DND-41 (cell line): ENCODE data around the gene A2ML1.
A peak's percentile ranks its signal among the peaks of the same experiment; 100 is the strongest.

Source experiments
- ATAC-seq: fragments of 200-7000 bp; cut with Tn5 transposase; 3 replicates; pipeline ENCODE4 v1.9.1; 2021; ENCODE audit warnings: low read depth; ENCODE audit not compliant: insufficient read depth
- DNase-seq: peaks from one replicate; pipeline ENCODE4 v3.0.0-alpha.2; 2020
- H2AFZ ChIP-seq: 2 replicates; pipeline ENCODE4 v1.6.0; 2012; ENCODE audit warnings: low read depth, low read length
- H3K27ac ChIP-seq: 2 replicates; pipeline ENCODE4 v1.5.1; 2012; ENCODE audit warnings: low read length, inconsistent platforms
- H3K27me3 ChIP-seq: fragments of 200-600 bp; sonication (generic); 2 replicates; pipeline ENCODE4 v1.6.0; 2012; ENCODE audit warnings: low read length, mild to moderate bottlenecking, inconsistent platforms; ENCODE audit not compliant: insufficient read depth, poor library complexity
- H3K36me3 ChIP-seq: 2 replicates; pipeline ENCODE4 v1.5.1; 2012; ENCODE audit warnings: low read length, inconsistent platforms; ENCODE audit not compliant: insufficient read depth
- H3K4me1 ChIP-seq: 2 replicates; pipeline ENCODE4 v1.5.1; 2012; ENCODE audit warnings: mild to moderate bottlenecking, low read length; ENCODE audit not compliant: insufficient read depth
- H3K4me2 ChIP-seq: 2 replicates; pipeline ENCODE4 v1.6.0; 2012; ENCODE audit warnings: mild to moderate bottlenecking, moderate library complexity, low read length, inconsistent platforms; ENCODE audit not compliant: insufficient read depth
- H3K4me3 ChIP-seq, 2 experiments: fragments of 200-600 bp in 1 of 2; shearing (Covaris generic) in 1 of 2; 2 replicates each; pipeline ENCODE4 v1.5.1; 2012 to 2016; ENCODE audit warnings: inconsistent platforms in 2 of 2, low read length in 2 of 2, mild to moderate bottlenecking in 2 of 2, low read depth in 1 of 2, moderate library complexity in 1 of 2
- H3K79me2 ChIP-seq: 2 replicates; pipeline ENCODE4 v1.6.0; 2012; ENCODE audit warnings: low read length, inconsistent platforms; ENCODE audit not compliant: insufficient read depth
- H3K9ac ChIP-seq: 2 replicates; pipeline ENCODE4 v1.6.0; 2012; ENCODE audit warnings: low read depth, mild to moderate bottlenecking, inconsistent platforms, low read length, moderate library complexity
- H3K9me3 ChIP-seq: 2 replicates; pipeline ENCODE4 v1.5.1; 2012; ENCODE audit warnings: low read length, moderate library complexity, mild to moderate bottlenecking, inconsistent platforms; ENCODE audit not compliant: insufficient read depth, severe bottlenecking
- H4K20me1 ChIP-seq: 2 replicates; pipeline ENCODE4 v1.6.0; 2012; ENCODE audit warnings: low read length; ENCODE audit not compliant: insufficient read depth
- CTCF ChIP-seq: IDR thresholded peaks from 2 replicates; pipeline ENCODE4 v1.5.1; 2012; ENCODE audit warnings: borderline replicate concordance, low read length, moderate library complexity, mild to moderate bottlenecking; ENCODE audit not compliant: poor library complexity, severe bottlenecking; ENCODE audit errors: extremely low read depth
- EZH2 ChIP-seq: IDR thresholded peaks from 3 replicates; pipeline ENCODE4 v1.6.1; 2012; ENCODE audit warnings: borderline replicate concordance, low read depth, mild to moderate bottlenecking, moderate library complexity, low read length, inconsistent platforms; ENCODE audit not compliant: severe bottlenecking

A2ML1 gene

DNA sequence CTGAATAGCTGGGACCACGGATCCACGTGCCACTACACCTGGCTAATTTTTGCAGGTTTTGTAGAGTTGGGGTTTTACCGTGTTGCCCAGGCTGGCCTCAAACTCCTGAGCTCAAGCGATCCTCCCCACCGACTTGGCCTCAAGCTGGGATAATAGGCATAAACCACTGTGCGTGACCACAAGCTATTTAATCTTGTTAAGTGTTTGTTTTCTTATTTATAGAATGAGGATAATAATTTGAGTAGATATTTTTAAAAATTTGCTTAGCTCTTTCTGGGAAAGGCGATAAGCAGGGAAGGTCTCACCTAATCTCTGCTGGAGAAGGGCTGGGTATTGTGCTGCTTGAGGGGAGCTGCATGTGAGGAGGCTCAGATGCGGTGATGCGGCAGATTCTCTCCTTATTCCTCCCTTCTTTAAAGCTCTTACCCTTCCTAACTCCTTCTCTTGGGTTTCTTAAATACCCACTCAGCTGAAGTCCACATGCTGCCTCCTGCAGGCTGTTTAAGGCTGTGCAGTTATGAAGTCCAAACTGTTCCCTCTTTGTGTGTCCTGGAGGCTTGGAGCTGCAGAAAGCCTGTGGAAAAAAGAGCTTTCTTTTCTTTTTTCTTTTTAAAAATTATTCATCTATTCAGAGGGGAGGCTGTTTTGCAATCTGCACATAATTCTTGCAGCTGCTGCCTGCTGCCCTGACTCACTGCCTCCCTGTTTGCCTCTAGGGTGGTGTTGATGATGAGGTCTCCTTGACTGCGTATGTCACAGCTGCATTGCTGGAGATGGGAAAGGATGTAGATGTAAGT lies 37.9 kb downstream of the A2ML1 start:
- ATAC-seq (peak; percentile 62; the same call in 2 of the 3 replicates), DNase-seq (peak; percentile 45)
- Histone ChIP-seq H3K79me2 (no peaks in the 10 kb centered on the region), H3K9ac (no peak overlapping the region), H3K9me3 (no peaks in the 10 kb centered on the region), H3K4me2 (no peak overlapping the region), H3K27ac (no peak overlapping the region), H4K20me1 (no peaks in the 10 kb centered on the region), H2AFZ (no peak overlapping the region; the same call in 1 of the 2 replicates), H3K36me3 (no peaks in the 10 kb centered on the region), H3K4me1 (no peaks in the 10 kb centered on the region), H3K4me3 (no peak overlapping the region), H3K27me3 (no peaks in the 10 kb centered on the region)
- TF ChIP-seq EZH2 (no peak), CTCF (peak; percentile 79)

DNA sequence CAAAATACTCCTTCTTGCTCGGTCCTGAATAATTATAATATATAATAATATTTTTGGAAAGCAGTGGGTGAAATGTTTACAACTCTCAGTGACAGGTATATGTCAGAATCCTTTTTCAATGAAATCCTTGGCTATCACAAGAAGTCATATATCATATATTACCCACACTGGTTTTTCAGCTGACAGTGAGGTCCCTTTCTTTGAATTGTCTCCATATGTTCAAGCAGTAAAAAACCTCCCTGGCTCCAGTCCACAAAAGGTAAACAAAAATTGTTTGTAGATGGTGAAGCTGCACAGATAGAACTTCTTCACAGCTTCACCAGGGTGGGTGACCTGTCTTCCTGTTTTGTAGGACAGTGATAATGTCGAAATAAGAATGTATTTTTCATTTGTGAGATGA lies 44.0 kb downstream of the A2ML1 start:
- Histone ChIP-seq H3K9ac (no peak overlapping the region), H2AFZ (no peak overlapping the region), H3K4me2 (no peak overlapping the region), H3K27me3 (peaks cover 5% of the 10 kb centered on the region), H3K4me1 (no peaks in the 10 kb centered on the region), H4K20me1 (no peaks in the 10 kb centered on the region), H3K4me3 (no peak overlapping the region), H3K9me3 (no peaks in the 10 kb centered on the region), H3K27ac (no peak overlapping the region), H3K36me3 (no peaks in the 10 kb centered on the region), H3K79me2 (no peaks in the 10 kb centered on the region)
- DNase-seq (no peak), ATAC-seq (no peak)
- TF ChIP-seq EZH2: no peak
- no peak for TF ChIP-seq CTCF

DNA sequence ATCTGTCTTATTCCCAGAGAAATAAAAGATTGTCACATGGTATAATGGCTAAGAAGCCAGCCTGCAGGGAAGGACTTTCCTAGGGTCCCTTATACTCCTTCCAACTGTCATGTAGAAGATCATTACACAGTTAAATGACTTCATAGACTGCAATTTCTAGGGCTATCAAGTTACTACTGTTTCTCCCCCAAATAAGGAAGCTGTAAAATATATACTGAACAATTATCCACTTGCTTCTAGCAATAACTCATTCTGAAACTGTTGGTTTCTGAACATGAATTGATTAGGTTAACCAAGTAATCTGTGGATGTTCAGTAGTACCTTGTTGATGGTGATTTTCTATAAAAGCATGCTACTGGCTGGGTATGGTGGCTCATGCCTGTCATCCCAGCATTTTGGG lies 44.6 kb downstream of the A2ML1 start:
- Histone ChIP-seq H3K4me3 (no peak overlapping the region), H3K27ac (no peak overlapping the region), H3K4me2 (no peak overlapping the region), H2AFZ (no peak overlapping the region), H3K4me1 (no peaks in the 10 kb centered on the region), H3K9me3 (no peaks in the 10 kb centered on the region), H4K20me1 (no peaks in the 10 kb centered on the region), H3K27me3 (peaks cover 5% of the 10 kb centered on the region), H3K9ac (no peak overlapping the region), H3K79me2 (no peaks in the 10 kb centered on the region), H3K36me3 (no peaks in the 10 kb centered on the region)
- DNase-seq (no peak), ATAC-seq (no peak)
- TF ChIP-seq CTCF (no peak), EZH2 (no peak)
